HG03280 (cell line): ENCODE results near the gene ATRN.

Experiments
- ATAC-seq: cut with Tn5 transposase; IDR thresholded peaks from one replicate; pipeline ENCODE4 v1.9.1; 2021; ENCODE audit warnings: mild to moderate bottlenecking, moderate library complexity; ENCODE audit not compliant: unreplicated experiment

ATRN gene

DNA sequence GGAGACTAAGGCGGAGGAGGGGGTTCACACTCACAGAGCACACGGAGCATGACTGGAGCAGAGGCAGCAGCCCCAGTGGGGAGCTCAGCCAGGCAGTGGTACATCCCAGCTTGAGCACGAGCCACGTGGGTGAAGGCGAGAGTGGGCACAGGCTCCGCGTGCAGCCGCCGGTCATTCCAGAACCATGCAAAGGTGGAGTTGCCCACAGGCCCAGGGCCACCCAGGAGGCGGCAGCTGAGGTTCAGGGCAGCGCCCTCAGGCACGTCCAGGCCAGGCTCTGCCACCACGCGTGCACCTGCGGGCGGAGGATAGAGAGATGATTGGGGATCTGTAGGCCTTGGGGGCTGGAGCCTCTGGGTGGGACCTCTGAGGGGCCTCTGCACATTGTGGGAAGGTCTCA, 220.5 kb downstream of the ATRN start:
- ATAC-seq = no peak

DNA sequence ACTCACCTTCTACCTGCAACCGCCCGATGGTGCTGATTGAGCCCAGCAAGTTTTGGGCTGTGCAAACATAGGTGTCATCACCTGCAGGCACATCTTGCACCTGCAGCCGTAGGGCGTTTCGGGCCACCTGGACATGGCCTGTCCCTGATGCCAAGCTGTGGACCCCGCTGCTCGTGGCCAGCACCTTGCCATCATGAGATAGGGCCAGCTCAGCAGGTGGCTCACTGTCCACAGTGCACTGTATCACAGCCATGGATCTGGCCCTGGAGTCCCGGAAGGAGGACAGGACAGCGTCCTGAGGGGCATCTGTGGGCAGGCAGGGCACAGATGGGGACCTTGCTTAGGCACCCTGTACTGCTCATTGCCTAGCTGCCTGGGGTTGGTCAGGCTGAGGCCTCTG, 221.1 kb downstream of the ATRN start:
- no peak for ATAC-seq

- no peak for ATAC-seq
Measured at GRCh38 chr20:3692706-3693294, 222.0 kb downstream of the ATRN start.

- no peak for ATAC-seq
Measured at GRCh38 chr20:3693376-3693775, 222.6 kb downstream of the ATRN start.

DNA sequence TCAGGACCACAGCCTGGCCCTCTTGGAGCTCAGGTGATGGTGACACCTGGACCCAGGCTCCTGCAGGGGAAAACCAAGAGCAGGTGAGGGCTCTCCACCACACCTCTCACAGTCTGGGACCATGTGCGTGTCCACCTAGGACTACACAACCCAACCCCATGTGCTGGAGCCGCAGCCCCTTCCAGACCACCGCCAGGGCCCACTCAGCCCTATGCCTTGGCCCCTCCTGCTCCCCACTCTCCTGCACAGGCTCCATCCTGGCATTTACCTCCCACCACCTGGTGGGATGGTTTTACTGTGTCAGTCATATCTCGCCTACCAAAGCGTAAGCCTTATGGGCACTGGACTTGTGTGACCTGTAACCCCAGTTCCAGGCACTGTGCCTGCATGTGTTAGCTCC, 224.0 kb downstream of the ATRN start:
- no peak for ATAC-seq

- no peak for ATAC-seq
Measured at GRCh38 chr20:3696200-3696599, 225.4 kb downstream of the ATRN start.

- no peak for ATAC-seq
Measured at GRCh38 chr20:3696745-3697587, 226.1 kb downstream of the ATRN start.

- no peak for ATAC-seq
Measured at GRCh38 chr20:3697588-3698305, 226.9 kb downstream of the ATRN start.

- ATAC-seq = no peak
Measured at GRCh38 chr20:3698591-3699001, 227.8 kb downstream of the ATRN start.

- no peak for ATAC-seq
Measured at GRCh38 chr20:3699037-3699436, 228.2 kb downstream of the ATRN start.
